Liver (tissue), 9 donors: Measurements from ENCODE around the gene LGALSL. TPM values are rescaled to one million over a fixed set of nuclear protein-coding genes. Genes with fewer than 3 reads are reported as not detected.
"Not testable (repeated sequence)": the region's sequence is repeated elsewhere in the genome, so short reads cannot be mapped to it uniquely, and the experiment has no call there.

ENCODE experiments used
- DNase-seq: peaks from one replicate; pipeline ENCODE4 v3.0.0-alpha.2; 2017; ENCODE audit warnings: low spot score
- H3K27ac ChIP-seq, 2 donors: one replicate each; pipeline ENCODE4 v1.7.0; 2013; ENCODE audit warnings: inconsistent platforms in 2 of 2, low read length in 2 of 2, control low read depth in 1 of 2, low read depth in 1 of 2, mild to moderate bottlenecking in 1 of 2
- H3K27me3 ChIP-seq, 4 donors: one replicate each; pipeline versions ENCODE4 v1.6.1 to v1.7.0; 2013; ENCODE audit warnings: low read length in 3 of 4, inconsistent platforms in 1 of 4, mild to moderate bottlenecking in 1 of 4, moderate library complexity in 1 of 4; ENCODE audit not compliant: control insufficient read depth in 4 of 4, insufficient read depth in 4 of 4
- H3K36me3 ChIP-seq, 4 donors: one replicate each; pipeline versions ENCODE4 v1.6.1 to v1.7.0; 2013; ENCODE audit warnings: low read length in 3 of 4, mild to moderate bottlenecking in 3 of 4, low read depth in 1 of 4, moderate library complexity in 1 of 4; ENCODE audit not compliant: control insufficient read depth in 4 of 4, insufficient read depth in 3 of 4
- H3K4me1 ChIP-seq, 4 donors: one replicate each; pipeline versions ENCODE4 v1.6.1 to v1.7.0; 2013; ENCODE audit warnings: low read length in 3 of 4, mild to moderate bottlenecking in 3 of 4, moderate library complexity in 1 of 4; ENCODE audit not compliant: control insufficient read depth in 4 of 4, insufficient read depth in 4 of 4
- H3K4me3 ChIP-seq, 3 donors: one replicate each; pipeline versions ENCODE4 v1.6.1 to v1.7.0; 2013; ENCODE audit warnings: low read length in 3 of 3, control low read depth in 1 of 3, low read depth in 1 of 3, mild to moderate bottlenecking in 1 of 3
- H3K9ac ChIP-seq, 2 donors: one replicate each; pipeline ENCODE4 v1.7.0; 2013; ENCODE audit warnings: low read length in 2 of 2, mild to moderate bottlenecking in 2 of 2, moderate library complexity in 2 of 2, control low read depth in 1 of 2, low read depth in 1 of 2
- H3K9me3 ChIP-seq, 4 donors: one replicate each; pipeline versions ENCODE4 v1.6.1 to v1.7.0; 2013; ENCODE audit warnings: low read length in 3 of 4; ENCODE audit not compliant: control insufficient read depth in 4 of 4
- CTCF ChIP-seq: fragments of 150-350 bp; IDR thresholded peaks from 2 replicates; pipeline ENCODE4 v1.5.1; 2017; ENCODE audit warnings: improper control_type of control experiment, low read depth, low read length; ENCODE audit not compliant: missing input control
- EGR1 ChIP-seq, 2 donors: IDR thresholded peaks; 2 replicates each; pipeline ENCODE4 v1.6.1; 2016 to 2018; ENCODE audit warnings: antibody characterized with exemption in 2 of 2, low read depth in 2 of 2
- FOXA1 ChIP-seq: IDR thresholded peaks from 2 replicates; pipeline ENCODE4 v1.6.1; 2016; ENCODE audit warnings: antibody characterized with exemption
- FOXA2 ChIP-seq: IDR thresholded peaks from 2 replicates; pipeline ENCODE4 v1.6.1; 2016; ENCODE audit warnings: antibody characterized with exemption
- GABPA ChIP-seq, 2 donors: IDR thresholded peaks in 1 of 2; conservative IDR thresholded peaks in 1 of 2; 2 replicates each; pipeline ENCODE4 v1.6.1; 2016; ENCODE audit warnings: antibody characterized with exemption in 2 of 2, mild to moderate bottlenecking in 1 of 2, moderate library complexity in 1 of 2
- HNF4A ChIP-seq, 2 donors: conservative IDR thresholded peaks; 2 replicates each; pipeline ENCODE4 v1.6.1; 2016; ENCODE audit warnings: antibody characterized with exemption in 2 of 2, mild to moderate bottlenecking in 2 of 2
- HNF4G ChIP-seq: IDR thresholded peaks from 2 replicates; pipeline ENCODE4 v1.6.1; 2016; ENCODE audit warnings: antibody characterized with exemption
- JUND ChIP-seq, 2 donors: IDR thresholded peaks; 2 replicates each; pipeline ENCODE4 v1.6.1; 2016; ENCODE audit warnings: antibody characterized with exemption in 2 of 2
- NR2F2 ChIP-seq: IDR thresholded peaks from 2 replicates; pipeline ENCODE4 v1.6.1; 2016; ENCODE audit warnings: antibody characterized with exemption
- RAD21 ChIP-seq, 2 donors: IDR thresholded peaks; 2 replicates each; pipeline ENCODE4 v1.6.1; 2016; ENCODE audit warnings: antibody characterized with exemption in 2 of 2, mild to moderate bottlenecking in 2 of 2
- RXRA ChIP-seq, 2 donors: IDR thresholded peaks; 2 replicates each; pipeline ENCODE4 v1.6.1; 2017 to 2018; ENCODE audit warnings: antibody characterized with exemption in 2 of 2, mild to moderate bottlenecking in 1 of 2
- SP1 ChIP-seq: IDR thresholded peaks from 2 replicates; pipeline ENCODE4 v1.6.1; 2018; ENCODE audit warnings: antibody characterized with exemption, mild to moderate bottlenecking
- TAF1 ChIP-seq: conservative IDR thresholded peaks from 2 replicates; pipeline ENCODE4 v1.6.1; 2016; ENCODE audit warnings: antibody characterized with exemption, mild to moderate bottlenecking
- YY1 ChIP-seq: IDR thresholded peaks from 2 replicates; pipeline ENCODE4 v1.6.1; 2016; ENCODE audit warnings: antibody characterized with exemption, mild to moderate bottlenecking
- ZBTB33 ChIP-seq: IDR thresholded peaks from 2 replicates; pipeline ENCODE4 v1.6.1; 2016; ENCODE audit warnings: antibody characterized with exemption
- WGBS: extraction: QIAGEN DNeasy Blood & Tissue Kit; methylation state at CpG from one replicate; pipeline ENCODE4 v1.1.7; 2013; 5-methylcytosine and 5-hydroxymethylcytosine counted together
- polyA plus RNA-seq, 2 donors: library from polyadenylated mRNA; stranded (reverse) in 1 of 2; unstranded in 1 of 2; fragments of 200-250 nt in 1 of 2; fragments of >200 nt in 1 of 2; fragmentation: Nextera tagmentation in 1 of 2; extraction: Ambion mirVana in 1 of 2; gene quantifications; one replicate each; pipeline versions ENCODE4 v1.2.1 to v1.2.3, GENCODE V29; 2013 to 2015
- total RNA-seq, 2 donors: library from RNA; depleted of rRNA; stranded (reverse); fragments of >200 nt; gene quantifications; one replicate each; pipeline ENCODE4 v1.2.3, GENCODE V29; 2014
- TF ChIP-seq, protein P1 (sequence below): IDR thresholded peaks from 2 replicates; pipeline ENCODE4 v1.6.1; 2016; ENCODE audit warnings: antibody characterized with exemption
- TF ChIP-seq, protein P2 (sequence below): IDR thresholded peaks from 2 replicates; pipeline ENCODE4 v1.6.1; 2016; ENCODE audit warnings: antibody characterized with exemption, mild to moderate bottlenecking
- TF ChIP-seq, protein P3 (sequence below): IDR thresholded peaks from 2 replicates; pipeline ENCODE4 v1.6.1; 2016; ENCODE audit warnings: antibody characterized with exemption
- donor health status: healthy.
- donor health status: healthy.
- donor health status: healthy.
- donor health status: healthy.
- donor health status: healthy.

Gene LGALSL
- total and polyA plus RNA-seq, 4 donors: 2.4 to 8.7 (median 3.8) TPM

DNA sequence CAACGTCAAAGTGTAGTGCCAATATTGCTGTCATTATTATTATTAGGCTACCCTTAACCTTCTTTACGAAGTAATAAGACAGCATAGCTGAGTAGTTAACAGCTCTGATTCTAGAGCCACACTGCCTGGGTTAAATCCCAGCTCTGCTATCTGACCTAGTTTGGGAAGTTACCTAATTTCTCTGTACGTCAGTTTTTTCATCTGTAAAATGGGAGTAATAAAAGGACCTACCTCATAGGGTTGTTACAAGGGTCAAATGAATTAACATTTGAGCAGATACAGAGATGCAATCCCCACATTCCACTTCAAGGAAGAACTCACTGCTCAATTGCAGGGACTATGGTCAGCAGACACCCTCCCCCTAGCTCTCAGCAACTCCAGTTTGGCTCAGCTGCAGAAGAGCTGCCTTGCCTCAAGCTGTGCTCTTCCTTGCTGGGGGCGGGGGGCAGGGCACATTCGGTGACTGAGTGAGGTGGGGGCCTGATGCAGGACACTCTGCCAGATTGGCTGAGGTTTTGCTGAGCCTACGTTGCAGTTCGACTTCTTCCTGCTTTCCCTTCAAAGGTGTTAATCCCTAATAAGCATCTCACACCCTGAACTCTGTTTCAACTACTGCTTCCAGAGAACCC, 11.0 kb upstream of the LGALSL start:
- no peak overlapping the region for H3K4me3 ChIP-seq
- no peaks in the 10 kb centered on the region for H3K36me3 ChIP-seq
- H3K4me1 ChIP-seq: peaks cover 0 to under 1% (median 0%) of the 10 kb centered on the region in 4 donors
- TF ChIP-seq CTCF (no peak), SP1 (no peak), FOXA2 (no peak), NR2F2 (no peak), EGR1 (IDR thresholded peaks at IDR 0.05; ENCODE audit: low read depth in 2 of 2) (no peak), ZBTB33 (no peak), TAF1 (no peak), RXRA (IDR thresholded peaks at IDR 0.05) (no peak), HNF4A (conservative IDR thresholded peaks at IDR 0.05) (no peak), RAD21 (IDR thresholded peaks at IDR 0.05) (no peak), YY1 (no peak), HNF4G (no peak), FOXA1 (no peak), JUND (IDR thresholded peaks at IDR 0.05) (no peak), GABPA (IDR thresholded peaks at IDR 0.05 in 1 of 2, conservative IDR thresholded peaks at IDR 0.05 in 1 of 2) (no peak)
- TF ChIP-seq, protein P1, sequence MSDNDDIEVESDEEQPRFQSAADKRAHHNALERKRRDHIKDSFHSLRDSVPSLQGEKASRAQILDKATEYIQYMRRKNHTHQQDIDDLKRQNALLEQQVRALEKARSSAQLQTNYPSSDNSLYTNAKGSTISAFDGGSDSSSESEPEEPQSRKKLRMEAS: no peak
- TF ChIP-seq, protein P2, sequence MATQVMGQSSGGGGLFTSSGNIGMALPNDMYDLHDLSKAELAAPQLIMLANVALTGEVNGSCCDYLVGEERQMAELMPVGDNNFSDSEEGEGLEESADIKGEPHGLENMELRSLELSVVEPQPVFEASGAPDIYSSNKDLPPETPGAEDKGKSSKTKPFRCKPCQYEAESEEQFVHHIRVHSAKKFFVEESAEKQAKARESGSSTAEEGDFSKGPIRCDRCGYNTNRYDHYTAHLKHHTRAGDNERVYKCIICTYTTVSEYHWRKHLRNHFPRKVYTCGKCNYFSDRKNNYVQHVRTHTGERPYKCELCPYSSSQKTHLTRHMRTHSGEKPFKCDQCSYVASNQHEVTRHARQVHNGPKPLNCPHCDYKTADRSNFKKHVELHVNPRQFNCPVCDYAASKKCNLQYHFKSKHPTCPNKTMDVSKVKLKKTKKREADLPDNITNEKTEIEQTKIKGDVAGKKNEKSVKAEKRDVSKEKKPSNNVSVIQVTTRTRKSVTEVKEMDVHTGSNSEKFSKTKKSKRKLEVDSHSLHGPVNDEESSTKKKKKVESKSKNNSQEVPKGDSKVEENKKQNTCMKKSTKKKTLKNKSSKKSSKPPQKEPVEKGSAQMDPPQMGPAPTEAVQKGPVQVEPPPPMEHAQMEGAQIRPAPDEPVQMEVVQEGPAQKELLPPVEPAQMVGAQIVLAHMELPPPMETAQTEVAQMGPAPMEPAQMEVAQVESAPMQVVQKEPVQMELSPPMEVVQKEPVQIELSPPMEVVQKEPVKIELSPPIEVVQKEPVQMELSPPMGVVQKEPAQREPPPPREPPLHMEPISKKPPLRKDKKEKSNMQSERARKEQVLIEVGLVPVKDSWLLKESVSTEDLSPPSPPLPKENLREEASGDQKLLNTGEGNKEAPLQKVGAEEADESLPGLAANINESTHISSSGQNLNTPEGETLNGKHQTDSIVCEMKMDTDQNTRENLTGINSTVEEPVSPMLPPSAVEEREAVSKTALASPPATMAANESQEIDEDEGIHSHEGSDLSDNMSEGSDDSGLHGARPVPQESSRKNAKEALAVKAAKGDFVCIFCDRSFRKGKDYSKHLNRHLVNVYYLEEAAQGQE: no peak
- TF ChIP-seq, protein P3, sequence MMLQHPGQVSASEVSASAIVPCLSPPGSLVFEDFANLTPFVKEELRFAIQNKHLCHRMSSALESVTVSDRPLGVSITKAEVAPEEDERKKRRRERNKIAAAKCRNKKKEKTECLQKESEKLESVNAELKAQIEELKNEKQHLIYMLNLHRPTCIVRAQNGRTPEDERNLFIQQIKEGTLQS: no peak
- no peak overlapping the region for H3K9ac ChIP-seq
- H3K27ac ChIP-seq: no peak overlapping the region
- no peaks in the 10 kb centered on the region for H3K27me3 ChIP-seq
- WGBS: 77% methylated on average over 7 of the region's 7 CpGs
- no peak for DNase-seq
- no peaks in the 10 kb centered on the region for H3K9me3 ChIP-seq

DNA sequence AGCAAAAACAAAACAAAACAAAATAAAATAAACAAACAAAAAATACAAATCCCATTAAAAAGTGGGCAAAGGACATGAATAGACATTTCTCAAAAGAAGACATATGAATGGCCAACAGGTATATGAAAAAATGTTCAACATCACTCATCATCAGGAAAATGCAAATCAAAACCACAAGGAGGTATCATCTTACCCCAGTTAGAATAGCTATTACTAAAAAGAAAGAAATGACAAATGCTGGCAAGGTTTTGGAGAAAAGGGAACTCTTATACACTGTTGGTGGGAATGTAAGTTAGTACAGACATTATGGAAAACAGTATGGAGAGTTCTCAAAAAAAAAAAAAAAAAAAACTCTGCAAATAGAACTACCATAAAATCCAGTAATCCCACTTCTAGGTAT, 8.0 kb upstream of the LGALSL start:
- not testable (repeated sequence) for H3K27me3 ChIP-seq, H3K9me3 ChIP-seq, DNase-seq, H3K27ac ChIP-seq, H3K36me3 ChIP-seq, H3K4me3 ChIP-seq, H3K9ac ChIP-seq, H3K4me1 ChIP-seq
